Measurements from ENCODE around the gene HERC5. TPM values are rescaled to one million over a fixed set of nuclear protein-coding genes. Genes with fewer than 3 reads are reported as not detected.
A peak's percentile ranks its signal among the peaks of the same experiment; 100 is the strongest.

HERC5 gene
- total RNA-seq = 10 to 100 TPM; 13.4 to 13.7 TPM

GRCh38 chr4:88456670-88457306 lies at the start of gene HERC5:
HERC5 (plus strand) TSS chr4:88457119; CDS start chr4:88457270, 151 bp downstream.
- H3K27ac ChIP-seq = peak within 1 kb of the TSS; percentile 79 to 86
- H3K9me3 ChIP-seq = no peaks in the 10 kb centered on the region
- peaks cover 7 to 28% of the 10 kb centered on the region in 2 donors for H3K4me1 ChIP-seq (ENCODE audit: control insufficient read depth in 1 of 2, low read depth in 2 of 2)
- peak; percentile 52 for TF ChIP-seq CTCF (IDR thresholded peaks at IDR 0.05)
- no peaks in the 10 kb centered on the region for H3K27me3 ChIP-seq (replicated peaks; ENCODE audit: insufficient read depth)
- H3K36me3 ChIP-seq = no peaks in the 10 kb centered on the region
- ATAC-seq (ENCODE audit: insufficient number of reproducible peaks, low FRiP score, low read depth) (peak; percentile 94), DNase-seq (ENCODE audit: low spot score) (peak; percentile 81)
- peak within 1 kb of the TSS; percentile 89 for H3K4me3 ChIP-seq

GRCh38 chr4:88409206-88409605 lies 47.7 kb upstream of the HERC5 start:
- no peak overlapping the region for H3K27ac ChIP-seq
- no peak for DNase-seq (ENCODE audit: low spot score)
- no peak for ATAC-seq (ENCODE audit: insufficient number of reproducible peaks, low FRiP score, low read depth)
- no peaks in the 10 kb centered on the region for H3K27me3 ChIP-seq (replicated peaks; ENCODE audit: insufficient read depth)
- no peak for TF ChIP-seq CTCF (IDR thresholded peaks at IDR 0.05)
- no peak overlapping the region for H3K4me3 ChIP-seq
- peaks cover 10% of the 10 kb centered on the region for H3K36me3 ChIP-seq
- no peaks in the 10 kb centered on the region for H3K4me1 ChIP-seq (ENCODE audit: control insufficient read depth in 1 of 2, low read depth in 2 of 2)
- no peaks in the 10 kb centered on the region for H3K9me3 ChIP-seq

GRCh38 chr4:88409789-88410188 lies 47.1 kb upstream of the HERC5 start:
- TF ChIP-seq CTCF (IDR thresholded peaks at IDR 0.05) = no peak
- Histone ChIP-seq H3K4me3 (no peak overlapping the region), H3K4me1 (ENCODE audit: control insufficient read depth in 1 of 2, low read depth in 2 of 2) (no peaks in the 10 kb centered on the region), H3K36me3 (peaks cover 7% of the 10 kb centered on the region), H3K27me3 (replicated peaks; ENCODE audit: insufficient read depth) (no peaks in the 10 kb centered on the region), H3K27ac (no peak overlapping the region), H3K9me3 (no peaks in the 10 kb centered on the region)
- no peak for DNase-seq (ENCODE audit: low spot score)
- ATAC-seq (ENCODE audit: insufficient number of reproducible peaks, low FRiP score, low read depth) = no peak

DNA sequence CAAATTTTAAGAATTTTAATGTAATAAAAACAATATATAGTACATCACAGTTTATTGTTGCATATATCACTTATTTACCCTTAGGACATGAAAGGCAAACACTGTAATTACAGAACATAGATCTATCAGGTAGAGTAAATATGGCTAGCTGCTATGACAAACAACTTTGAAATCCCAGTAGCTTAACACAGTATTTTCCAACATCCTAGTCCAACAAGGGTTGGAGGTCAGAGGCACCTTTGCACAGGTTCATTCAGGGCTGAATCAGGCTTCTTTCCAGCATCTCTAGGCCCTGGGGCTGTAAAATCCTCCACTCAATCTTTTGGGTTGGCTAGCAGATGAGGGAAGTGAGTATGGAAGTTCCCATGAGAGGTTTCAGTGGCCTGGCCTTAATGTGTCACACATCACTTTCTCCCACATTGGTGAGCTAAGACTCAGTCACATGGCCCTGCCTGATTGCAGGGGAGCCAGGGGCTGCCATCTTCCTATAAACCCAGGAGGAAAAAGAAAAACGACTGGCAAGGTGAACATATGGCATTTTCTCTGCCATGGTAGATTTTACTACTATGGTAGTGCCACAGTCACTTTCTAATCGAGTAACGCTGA lies 45.3 kb upstream of the HERC5 start:
- DNase-seq (ENCODE audit: low spot score) (no peak), ATAC-seq (ENCODE audit: insufficient number of reproducible peaks, low FRiP score, low read depth) (no peak)
- H3K27ac ChIP-seq = no peak overlapping the region
- H3K36me3 ChIP-seq = peaks cover 7% of the 10 kb centered on the region
- H3K4me1 ChIP-seq (ENCODE audit: control insufficient read depth in 1 of 2, low read depth in 2 of 2) = no peaks in the 10 kb centered on the region
- H3K9me3 ChIP-seq = no peaks in the 10 kb centered on the region
- H3K27me3 ChIP-seq (replicated peaks; ENCODE audit: insufficient read depth) = no peaks in the 10 kb centered on the region
- no peak overlapping the region for H3K4me3 ChIP-seq
- no peak for TF ChIP-seq CTCF (IDR thresholded peaks at IDR 0.05)

- Histone ChIP-seq H3K27ac (no peak overlapping the region), H3K27me3 (replicated peaks; ENCODE audit: insufficient read depth) (no peaks in the 10 kb centered on the region), H3K4me3 (no peak overlapping the region), H3K9me3 (no peaks in the 10 kb centered on the region), H3K36me3 (no peaks in the 10 kb centered on the region), H3K4me1 (ENCODE audit: control insufficient read depth in 1 of 2, low read depth in 2 of 2) (peaks cover 0 to 9% of the 10 kb centered on the region in 2 donors)
- DNase-seq (ENCODE audit: low spot score) (no peak), ATAC-seq (ENCODE audit: insufficient number of reproducible peaks, low FRiP score, low read depth) (no peak)
- TF ChIP-seq CTCF (IDR thresholded peaks at IDR 0.05) = no peak
Observed at GRCh38 chr4:88413801-88414200, 43.1 kb upstream of the HERC5 start.
